ENCODE data around the gene WDR70.
"Not testable (repeated sequence)": the region's sequence is repeated elsewhere in the genome, so short reads cannot be mapped to it uniquely, and the experiment has no call there.

The WDR70 gene

GRCh38 chr5:37453252-37453651 is 74.1 kb downstream of the WDR70 start:
- not testable (repeated sequence) for H2BK15ac ChIP-seq (replicated peaks; ENCODE audit: low read depth); H3K27ac ChIP-seq (ENCODE audit: low read depth, low read length); H2BK120ac ChIP-seq (ENCODE audit: low read depth, low read length); H3K4me1 ChIP-seq (ENCODE audit: control insufficient read depth, low read depth, low read length); H3K4me2 ChIP-seq (ENCODE audit: low read length); H2BK5ac ChIP-seq (ENCODE audit: low read length); H3K18ac ChIP-seq (ENCODE audit: low read length); H2AK5ac ChIP-seq (ENCODE audit: low read length); H3K4ac ChIP-seq (ENCODE audit: low read depth, low read length); DNase-seq; H3K56ac ChIP-seq (ENCODE audit: low read length); H4K5ac ChIP-seq (ENCODE audit: low read length); H3K9ac ChIP-seq (ENCODE audit: low read length); H3K79me2 ChIP-seq (ENCODE audit: control insufficient read depth, insufficient read depth, low read length); H3K27me3 ChIP-seq (ENCODE audit: insufficient read depth, low read length, poor library complexity); H3K79me1 ChIP-seq (ENCODE audit: low read length); H3K36me3 ChIP-seq (ENCODE audit: control insufficient read depth, insufficient read depth, low read length); H3K4me3 ChIP-seq (ENCODE audit: low read length); H3K23ac ChIP-seq (ENCODE audit: low read length); H4K8ac ChIP-seq (ENCODE audit: low read depth, low read length)
- no CpG with 5 or more reads among the region's 7 CpGs for WGBS (ENCODE audit: extremely low coverage, insufficient coverage, low lambda C conversion rate)

- not testable (repeated sequence) for H3K36me3 ChIP-seq (ENCODE audit: control insufficient read depth, insufficient read depth, low read length); H2AK5ac ChIP-seq (ENCODE audit: low read length); H2BK15ac ChIP-seq (replicated peaks; ENCODE audit: low read depth); H3K79me2 ChIP-seq (ENCODE audit: control insufficient read depth, insufficient read depth, low read length); H3K4ac ChIP-seq (ENCODE audit: low read depth, low read length); H4K5ac ChIP-seq (ENCODE audit: low read length); H3K56ac ChIP-seq (ENCODE audit: low read length); H3K27ac ChIP-seq (ENCODE audit: low read depth, low read length); H2BK120ac ChIP-seq (ENCODE audit: low read depth, low read length); H2BK5ac ChIP-seq (ENCODE audit: low read length); H3K79me1 ChIP-seq (ENCODE audit: low read length); H3K4me3 ChIP-seq (ENCODE audit: low read length); H3K9ac ChIP-seq (ENCODE audit: low read length); H3K4me1 ChIP-seq (ENCODE audit: control insufficient read depth, low read depth, low read length); H3K4me2 ChIP-seq (ENCODE audit: low read length); H4K8ac ChIP-seq (ENCODE audit: low read depth, low read length); DNase-seq; H3K23ac ChIP-seq (ENCODE audit: low read length); H3K27me3 ChIP-seq (ENCODE audit: insufficient read depth, low read length, poor library complexity); H3K18ac ChIP-seq (ENCODE audit: low read length)
- WGBS (ENCODE audit: extremely low coverage, insufficient coverage, low lambda C conversion rate) = no CpG with 5 or more reads among the region's 1 CpG
Observed at GRCh38 chr5:37454402-37455055, 75.4 kb downstream of the WDR70 start.

- H3K27ac ChIP-seq (ENCODE audit: low read depth, low read length); DNase-seq: not testable (repeated sequence)
Observed at GRCh38 chr5:37463191-37464051, 84.3 kb downstream of the WDR70 start.

GRCh38 chr5:37464581-37464980 is 85.5 kb downstream of the WDR70 start:
- H2BK15ac ChIP-seq (replicated peaks; ENCODE audit: low read depth); H3K9ac ChIP-seq (ENCODE audit: low read length); H2BK5ac ChIP-seq (ENCODE audit: low read length); H3K27ac ChIP-seq (ENCODE audit: low read depth, low read length); H3K4me3 ChIP-seq (ENCODE audit: low read length); H3K79me1 ChIP-seq (ENCODE audit: low read length); H4K8ac ChIP-seq (ENCODE audit: low read depth, low read length); H3K36me3 ChIP-seq (ENCODE audit: control insufficient read depth, insufficient read depth, low read length); H3K23ac ChIP-seq (ENCODE audit: low read length); H3K4me1 ChIP-seq (ENCODE audit: control insufficient read depth, low read depth, low read length); H3K18ac ChIP-seq (ENCODE audit: low read length); H3K4ac ChIP-seq (ENCODE audit: low read depth, low read length); H3K27me3 ChIP-seq (ENCODE audit: insufficient read depth, low read length, poor library complexity); H2BK120ac ChIP-seq (ENCODE audit: low read depth, low read length); H3K56ac ChIP-seq (ENCODE audit: low read length); H2AK5ac ChIP-seq (ENCODE audit: low read length); DNase-seq; H3K79me2 ChIP-seq (ENCODE audit: control insufficient read depth, insufficient read depth, low read length); H4K5ac ChIP-seq (ENCODE audit: low read length); H3K4me2 ChIP-seq (ENCODE audit: low read length): not testable (repeated sequence)
- no CpG with 5 or more reads among the region's 2 CpGs for WGBS (ENCODE audit: extremely low coverage, insufficient coverage, low lambda C conversion rate)

More at GRCh38 chr5:37463191-37464051, 84.3 kb downstream of the WDR70 start:
- H3K9ac ChIP-seq (ENCODE audit: low read length); H3K79me1 ChIP-seq (ENCODE audit: low read length); H3K4me3 ChIP-seq (ENCODE audit: low read length); H3K79me2 ChIP-seq (ENCODE audit: control insufficient read depth, insufficient read depth, low read length); H2BK5ac ChIP-seq (ENCODE audit: low read length); H3K23ac ChIP-seq (ENCODE audit: low read length); H3K4me1 ChIP-seq (ENCODE audit: control insufficient read depth, low read depth, low read length); H3K27me3 ChIP-seq (ENCODE audit: insufficient read depth, low read length, poor library complexity); H3K56ac ChIP-seq (ENCODE audit: low read length); H4K5ac ChIP-seq (ENCODE audit: low read length); H4K8ac ChIP-seq (ENCODE audit: low read depth, low read length); H3K18ac ChIP-seq (ENCODE audit: low read length); H2BK120ac ChIP-seq (ENCODE audit: low read depth, low read length); H3K4ac ChIP-seq (ENCODE audit: low read depth, low read length); H3K4me2 ChIP-seq (ENCODE audit: low read length); H3K36me3 ChIP-seq (ENCODE audit: control insufficient read depth, insufficient read depth, low read length); H2BK15ac ChIP-seq (replicated peaks; ENCODE audit: low read depth); H2AK5ac ChIP-seq (ENCODE audit: low read length): not testable (repeated sequence)
- no CpG with 5 or more reads among the region's 7 CpGs for WGBS (ENCODE audit: extremely low coverage, insufficient coverage, low lambda C conversion rate)

- not testable (repeated sequence) for H3K4ac ChIP-seq (ENCODE audit: low read depth, low read length); H2AK5ac ChIP-seq (ENCODE audit: low read length); H3K23ac ChIP-seq (ENCODE audit: low read length); H3K56ac ChIP-seq (ENCODE audit: low read length); H3K27me3 ChIP-seq (ENCODE audit: insufficient read depth, low read length, poor library complexity); H3K79me1 ChIP-seq (ENCODE audit: low read length); H2BK15ac ChIP-seq (replicated peaks; ENCODE audit: low read depth); H3K27ac ChIP-seq (ENCODE audit: low read depth, low read length); H3K9ac ChIP-seq (ENCODE audit: low read length); H2BK120ac ChIP-seq (ENCODE audit: low read depth, low read length); H3K79me2 ChIP-seq (ENCODE audit: control insufficient read depth, insufficient read depth, low read length); H2BK5ac ChIP-seq (ENCODE audit: low read length); DNase-seq; H3K4me3 ChIP-seq (ENCODE audit: low read length); H3K18ac ChIP-seq (ENCODE audit: low read length); H4K5ac ChIP-seq (ENCODE audit: low read length); H3K4me1 ChIP-seq (ENCODE audit: control insufficient read depth, low read depth, low read length); H3K36me3 ChIP-seq (ENCODE audit: control insufficient read depth, insufficient read depth, low read length); H4K8ac ChIP-seq (ENCODE audit: low read depth, low read length); H3K4me2 ChIP-seq (ENCODE audit: low read length)
- WGBS (ENCODE audit: extremely low coverage, insufficient coverage, low lambda C conversion rate) = no CpG with 5 or more reads among the region's 1 CpG
Observed at GRCh38 chr5:37469383-37469782, 90.3 kb downstream of the WDR70 start.
